CMK (cell line): ENCODE data around the gene SMARCA4.

ENCODE experiments used
- DNase-seq: peaks from one replicate; pipeline ENCODE4 v3.0.0-alpha.2; 2010; ENCODE audit warnings: low read depth

SMARCA4 gene

GRCh38 chr19:11014403-11014911 lies 53.6 kb downstream of the SMARCA4 start:
- DNase-seq: no peak

GRCh38 chr19:11016631-11017030 lies 55.8 kb downstream of the SMARCA4 start:
- no peak for DNase-seq

- DNase-seq: no peak
These were observed 56.6 kb downstream of the SMARCA4 start for GRCh38 chr19:11017275-11018035.

- no peak for DNase-seq
These were observed 57.3 kb downstream of the SMARCA4 start for GRCh38 chr19:11018179-11018578.

GRCh38 chr19:11018763-11019162 lies 57.9 kb downstream of the SMARCA4 start:
- DNase-seq: no peak

GRCh38 chr19:11019262-11019661 lies 58.4 kb downstream of the SMARCA4 start:
- no peak for DNase-seq

- no peak for DNase-seq
These were observed 59.0 kb downstream of the SMARCA4 start for GRCh38 chr19:11019824-11020223.

GRCh38 chr19:11020423-11020822 lies 59.6 kb downstream of the SMARCA4 start:
- DNase-seq: no peak

- no peak for DNase-seq
These were observed 60.3 kb downstream of the SMARCA4 start for GRCh38 chr19:11020982-11021759.

- DNase-seq: no peak
These were observed 60.9 kb downstream of the SMARCA4 start for GRCh38 chr19:11021760-11022144.

- DNase-seq: no peak
These were observed 62.2 kb downstream of the SMARCA4 start for GRCh38 chr19:11023016-11023415.

GRCh38 chr19:11023710-11024109 lies 62.9 kb downstream of the SMARCA4 start:
- no peak for DNase-seq

- no peak for DNase-seq
These were observed 63.4 kb downstream of the SMARCA4 start for GRCh38 chr19:11024259-11024658.

- DNase-seq: no peak
These were observed 64.2 kb downstream of the SMARCA4 start for GRCh38 chr19:11025006-11025405.

- no peak for DNase-seq
These were observed 64.6 kb downstream of the SMARCA4 start for GRCh38 chr19:11025445-11025844.

GRCh38 chr19:11025997-11026396 lies 65.2 kb downstream of the SMARCA4 start:
- DNase-seq: no peak

- no peak for DNase-seq
These were observed 66.6 kb downstream of the SMARCA4 start for GRCh38 chr19:11027381-11027780.

GRCh38 chr19:11028146-11028545 lies 67.3 kb downstream of the SMARCA4 start:
- no peak for DNase-seq

- no peak for DNase-seq
These were observed 70.7 kb downstream of the SMARCA4 start for GRCh38 chr19:11031421-11032070.

GRCh38 chr19:11033251-11033650 lies 72.4 kb downstream of the SMARCA4 start:
- no peak for DNase-seq

- no peak for DNase-seq
These were observed 72.9 kb downstream of the SMARCA4 start for GRCh38 chr19:11033763-11034162.

- no peak for DNase-seq
These were observed 73.8 kb downstream of the SMARCA4 start for GRCh38 chr19:11034449-11035213.
